GM12878 (cell line): ENCODE results near the gene ERCC1. TPM values are rescaled to one million over a fixed set of nuclear protein-coding genes. Genes with fewer than 3 reads are reported as not detected.

Experiments used
- ATF3 ChIP-seq: IDR thresholded peaks from 2 replicates; pipeline ENCODE4 v1.6.1; 2011; ENCODE audit warnings: low read depth, mild to moderate bottlenecking, low read length, moderate library complexity, borderline replicate concordance; ENCODE audit errors: extremely low read depth
- CHD2 ChIP-seq: IDR thresholded peaks from 2 replicates; pipeline ENCODE4 v1.6.1; 2011; ENCODE audit warnings: low read depth, low read length, improper control_type of control experiment, borderline replicate concordance
- EGR1 ChIP-seq, 2 experiments: IDR thresholded peaks; 1 replicate in 1 of 2; 2 replicates in 1 of 2; pipeline ENCODE4 v1.6.1; 2011 to 2012; ENCODE audit warnings: low read depth in 2 of 2, low read length in 2 of 2, borderline replicate concordance in 1 of 2, mild to moderate bottlenecking in 1 of 2, moderate library complexity in 1 of 2
- EZH2 ChIP-seq: IDR thresholded peaks from 2 replicates; pipeline ENCODE4 v1.6.1; 2012; ENCODE audit warnings: low read depth, mild to moderate bottlenecking, control low read depth, inconsistent platforms, low read length, borderline replicate concordance; ENCODE audit not compliant: control insufficient read depth
- KAT2A ChIP-seq: conservative IDR thresholded peaks from 2 replicates; pipeline ENCODE4 v1.6.1; 2011; ENCODE audit warnings: low read depth, low read length; ENCODE audit not compliant: control insufficient read depth
- PAX8 ChIP-seq: fragments of 450-650 bp; IDR thresholded peaks from 2 replicates; pipeline ENCODE4 v1.6.1; 2017; ENCODE audit warnings: mild to moderate bottlenecking, moderate library complexity
- PBX3 ChIP-seq: IDR thresholded peaks from 2 replicates; pipeline ENCODE4 v1.6.1; 2011; ENCODE audit warnings: mild to moderate bottlenecking, low read depth, low read length, moderate library complexity; ENCODE audit not compliant: insufficient replicate concordance
- POLR2AphosphoS5 ChIP-seq: IDR thresholded peaks from 2 replicates; pipeline ENCODE4 v1.6.1; 2011; ENCODE audit warnings: mild to moderate bottlenecking, low read length, inconsistent platforms
- POU2F2 ChIP-seq: IDR thresholded peaks from 3 replicates; pipeline ENCODE4 v1.6.1; 2011; ENCODE audit warnings: low read depth, mild to moderate bottlenecking, low read length, borderline replicate concordance
- RUNX3 ChIP-seq: IDR thresholded peaks from 2 replicates; pipeline ENCODE4 v1.6.1; 2012; ENCODE audit warnings: low read length, inconsistent platforms
- SUPT20H ChIP-seq: IDR thresholded peaks from 2 replicates; pipeline ENCODE4 v1.6.1; 2011; ENCODE audit warnings: low read depth, mild to moderate bottlenecking, low read length, moderate library complexity, borderline replicate concordance; ENCODE audit not compliant: control insufficient read depth
- WRNIP1 ChIP-seq: IDR thresholded peaks from 2 replicates; pipeline ENCODE4 v1.6.1; 2011; ENCODE audit warnings: low read depth, low read length, improper control_type of control experiment, borderline replicate concordance
- ZNF384 ChIP-seq: IDR thresholded peaks from 2 replicates; pipeline ENCODE4 v1.6.1; 2012; ENCODE audit warnings: low read depth, mild to moderate bottlenecking, low read length, improper control_type of control experiment, borderline replicate concordance
- ZNF687 ChIP-seq: fragments of 450-650 bp; IDR thresholded peaks from 2 replicates; pipeline ENCODE4 v1.6.1; 2017; ENCODE audit warnings: mild to moderate bottlenecking, moderate library complexity
- polyA plus RNA-seq, 11 experiments: library from polyadenylated mRNA; depleted of rRNA in 4 of 11; unstranded in 6 of 11; stranded (reverse) in 5 of 11; fragments of >200 nt; fragmentation: Nextera tagmentation in 4 of 11; fragmentation: Illumina TruSeq in 1 of 11; extraction: Ambion mirVana in 4 of 11; extraction: Trizol in 1 of 11; gene quantifications; 1 replicate in 1 of 11; 2 replicates in 10 of 11; pipeline versions ENCODE4 v1.2.1 to v1.2.3, GENCODE V29; 2011 to 2016; ENCODE audit warnings: inconsistent platforms in 2 of 11, missing spikeins in 2 of 11, low read depth in 1 of 11
- total RNA-seq, 4 experiments: library from RNA; depleted of rRNA in 3 of 4; stranded (reverse); fragments of >200 nt in 3 of 4; fragmentation: Illumina TruSeq in 1 of 4; extraction: Trizol in 1 of 4; gene quantifications; 2 replicates each; pipeline versions ENCODE4 v1.2.1 to v1.2.3, GENCODE V29; 2013 to 2021
- TF ChIP-seq, protein P1 (sequence below): fragments of 450-650 bp; conservative IDR thresholded peaks from 2 replicates; pipeline ENCODE4 v1.6.1; 2017; ENCODE audit warnings: mild to moderate bottlenecking, moderate library complexity
- TF ChIP-seq, protein P2 (sequence below): fragments of 450-650 bp; IDR thresholded peaks from 2 replicates; pipeline ENCODE4 v1.6.1; 2017; ENCODE audit warnings: low read depth, mild to moderate bottlenecking, moderate library complexity
- TF ChIP-seq, protein P3 (sequence below): IDR thresholded peaks from 2 replicates; pipeline ENCODE4 v1.6.1; 2011; ENCODE audit warnings: low read depth, low read length, improper control_type of control experiment, borderline replicate concordance

Gene ERCC1
- total and polyA plus RNA-seq, 10 of the 15 experiments (the other 5 are each of a cell fraction or from before 2014, with no cell fraction given): 14.7 to 104 (median 61.1) TPM

DNA sequence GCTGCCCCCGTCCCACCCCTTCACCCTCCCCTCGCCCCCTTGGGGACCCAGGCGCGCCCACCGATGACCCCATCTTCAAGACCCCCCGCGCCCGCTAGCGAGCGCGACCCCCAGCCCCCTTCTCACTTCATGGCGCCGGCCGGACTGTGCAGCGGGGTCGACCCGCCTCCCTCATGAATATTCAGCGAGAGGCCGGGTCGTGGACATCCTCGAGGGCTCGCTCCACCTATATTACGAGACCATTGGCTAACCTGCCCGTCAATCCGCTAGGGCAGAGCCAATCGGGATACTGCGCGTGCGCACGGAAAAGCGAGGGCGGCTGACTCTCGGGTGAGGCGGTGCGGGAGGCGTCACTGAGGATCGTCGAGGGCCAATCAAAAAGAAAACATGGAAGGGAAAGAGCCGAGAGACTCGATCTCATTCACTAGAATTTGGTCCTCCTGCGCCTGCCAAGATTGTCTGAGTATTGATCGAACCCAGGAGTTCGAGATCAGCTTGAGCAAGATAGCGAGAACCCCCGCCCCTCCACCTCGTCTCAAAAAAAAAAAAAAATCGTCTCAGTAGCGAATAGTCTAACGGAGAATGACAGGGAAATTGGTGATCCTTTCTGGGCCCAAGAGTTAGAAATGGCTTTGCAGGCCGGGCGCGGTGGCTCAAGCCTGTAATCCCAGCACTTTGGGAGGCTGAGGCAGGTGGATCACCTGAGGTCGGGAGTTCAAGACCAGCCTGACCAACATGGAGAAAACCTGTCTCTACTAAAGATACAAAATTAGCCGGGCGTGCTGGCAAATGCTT lies 53.1 kb downstream of the ERCC1 start, which contains the start of gene ERCC2 (continued):
- TF ChIP-seq ATF3 (no peak), KAT2A (no peak), POU2F2 (peak; percentile 100), EGR1 (IDR thresholded peaks at IDR 0.05; ENCODE audit: borderline replicate concordance in 1 of 2, low read depth in 2 of 2, low read length in 2 of 2) (no peak), POLR2AphosphoS5 (peak; percentile 55; the same call in 1 of the 2 replicates), ZNF384 (no peak), EZH2 (no peak), RUNX3 (no peak), CHD2 (peak; percentile 96), WRNIP1 (no peak), PBX3 (peak; percentile 100), ZNF687 (no peak), SUPT20H (no peak), PAX8 (no peak)
- TF ChIP-seq, protein P1, sequence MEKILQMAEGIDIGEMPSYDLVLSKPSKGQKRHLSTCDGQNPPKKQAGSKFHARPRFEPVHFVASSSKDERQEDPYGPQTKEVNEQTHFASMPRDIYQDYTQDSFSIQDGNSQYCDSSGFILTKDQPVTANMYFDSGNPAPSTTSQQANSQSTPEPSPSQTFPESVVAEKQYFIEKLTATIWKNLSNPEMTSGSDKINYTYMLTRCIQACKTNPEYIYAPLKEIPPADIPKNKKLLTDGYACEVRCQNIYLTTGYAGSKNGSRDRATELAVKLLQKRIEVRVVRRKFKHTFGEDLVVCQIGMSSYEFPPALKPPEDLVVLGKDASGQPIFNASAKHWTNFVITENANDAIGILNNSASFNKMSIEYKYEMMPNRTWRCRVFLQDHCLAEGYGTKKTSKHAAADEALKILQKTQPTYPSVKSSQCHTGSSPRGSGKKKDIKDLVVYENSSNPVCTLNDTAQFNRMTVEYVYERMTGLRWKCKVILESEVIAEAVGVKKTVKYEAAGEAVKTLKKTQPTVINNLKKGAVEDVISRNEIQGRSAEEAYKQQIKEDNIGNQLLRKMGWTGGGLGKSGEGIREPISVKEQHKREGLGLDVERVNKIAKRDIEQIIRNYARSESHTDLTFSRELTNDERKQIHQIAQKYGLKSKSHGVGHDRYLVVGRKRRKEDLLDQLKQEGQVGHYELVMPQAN: no peak
- TF ChIP-seq, protein P2, sequence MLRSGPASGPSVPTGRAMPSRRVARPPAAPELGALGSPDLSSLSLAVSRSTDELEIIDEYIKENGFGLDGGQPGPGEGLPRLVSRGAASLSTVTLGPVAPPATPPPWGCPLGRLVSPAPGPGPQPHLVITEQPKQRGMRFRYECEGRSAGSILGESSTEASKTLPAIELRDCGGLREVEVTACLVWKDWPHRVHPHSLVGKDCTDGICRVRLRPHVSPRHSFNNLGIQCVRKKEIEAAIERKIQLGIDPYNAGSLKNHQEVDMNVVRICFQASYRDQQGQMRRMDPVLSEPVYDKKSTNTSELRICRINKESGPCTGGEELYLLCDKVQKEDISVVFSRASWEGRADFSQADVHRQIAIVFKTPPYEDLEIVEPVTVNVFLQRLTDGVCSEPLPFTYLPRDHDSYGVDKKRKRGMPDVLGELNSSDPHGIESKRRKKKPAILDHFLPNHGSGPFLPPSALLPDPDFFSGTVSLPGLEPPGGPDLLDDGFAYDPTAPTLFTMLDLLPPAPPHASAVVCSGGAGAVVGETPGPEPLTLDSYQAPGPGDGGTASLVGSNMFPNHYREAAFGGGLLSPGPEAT: peak; percentile 89
- TF ChIP-seq, protein P3, sequence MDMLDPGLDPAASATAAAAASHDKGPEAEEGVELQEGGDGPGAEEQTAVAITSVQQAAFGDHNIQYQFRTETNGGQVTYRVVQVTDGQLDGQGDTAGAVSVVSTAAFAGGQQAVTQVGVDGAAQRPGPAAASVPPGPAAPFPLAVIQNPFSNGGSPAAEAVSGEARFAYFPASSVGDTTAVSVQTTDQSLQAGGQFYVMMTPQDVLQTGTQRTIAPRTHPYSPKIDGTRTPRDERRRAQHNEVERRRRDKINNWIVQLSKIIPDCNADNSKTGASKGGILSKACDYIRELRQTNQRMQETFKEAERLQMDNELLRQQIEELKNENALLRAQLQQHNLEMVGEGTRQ: no peak
